Hepatocyte (in vitro differentiated cells): ENCODE measurements around the gene PKM. TPM values are rescaled to one million over a fixed set of nuclear protein-coding genes. Genes with fewer than 3 reads are reported as not detected.

ENCODE experiments used
- DNase-seq: peaks from one replicate; pipeline ENCODE4 v3.0.0-alpha.2; 2016; ENCODE audit warnings: low spot score
- H2AFZ ChIP-seq: fragments of 200-600 bp; sonication (generic); 2 replicates; pipeline ENCODE4 v1.6.0; 2016; ENCODE audit warnings: antibody characterized with exemption, mild to moderate bottlenecking
- H3K27ac ChIP-seq: fragments of 200-600 bp; sonication (generic); 2 replicates; pipeline ENCODE4 v1.5.1; 2016; ENCODE audit warnings: mild to moderate bottlenecking
- H3K27me3 ChIP-seq: fragments of 200-600 bp; sonication (generic); 2 replicates; pipeline ENCODE4 v1.6.1; 2016
- H3K36me3 ChIP-seq: fragments of 200-600 bp; sonication (generic); replicated peaks from 2 replicates; pipeline ENCODE4 v1.5.1; 2016; ENCODE audit warnings: low read depth; ENCODE audit not compliant: insufficient read depth
- H3K4me1 ChIP-seq: fragments of 200-600 bp; sonication (generic); 2 replicates; pipeline ENCODE4 v1.5.1; 2016; ENCODE audit warnings: mild to moderate bottlenecking, moderate library complexity; ENCODE audit not compliant: insufficient read depth
- H3K4me2 ChIP-seq: fragments of 200-600 bp; sonication (generic); 2 replicates; pipeline ENCODE4 v1.6.0; 2016
- H3K4me3 ChIP-seq: fragments of 200-600 bp; sonication (generic); 2 replicates; pipeline ENCODE4 v1.5.1; 2016; ENCODE audit warnings: mild to moderate bottlenecking
- H3K79me2 ChIP-seq: fragments of 200-600 bp; sonication (generic); 2 replicates; pipeline ENCODE4 v1.6.0; 2017; ENCODE audit warnings: mild to moderate bottlenecking
- H3K9me2 ChIP-seq: fragments of 200-600 bp; sonication (generic); replicated peaks from 2 replicates; pipeline ENCODE4 v1.6.0; 2017; ENCODE audit warnings: mild to moderate bottlenecking; ENCODE audit not compliant: insufficient read depth
- H3K9me3 ChIP-seq: fragments of 200-600 bp; sonication (generic); 2 replicates; pipeline ENCODE4 v1.5.1; 2016; ENCODE audit warnings: low read depth, mild to moderate bottlenecking
- H4K20me1 ChIP-seq: fragments of 200-600 bp; sonication (generic); 2 replicates; pipeline ENCODE4 v1.6.0; 2016; ENCODE audit warnings: mild to moderate bottlenecking; ENCODE audit not compliant: insufficient read depth, poor library complexity, severe bottlenecking
- EZH2 ChIP-seq: fragments of 200-600 bp; sonication (generic); IDR thresholded peaks from 2 replicates; pipeline ENCODE4 v1.6.1; 2016; ENCODE audit warnings: antibody characterized with exemption, mild to moderate bottlenecking, borderline replicate concordance
- EZH2phosphoT487 ChIP-seq: fragments of 200-600 bp; sonication (generic); IDR thresholded peaks from one replicate; pipeline ENCODE4 v1.6.1; 2018; ENCODE audit warnings: antibody characterized with exemption, mild to moderate bottlenecking, low read depth, moderate library complexity; ENCODE audit not compliant: unreplicated experiment, severe bottlenecking
- WGBS: methylation state at CpG from one replicate; pipeline ENCODE4 v1.1.6; 2016; ENCODE audit warnings: low lambda C conversion rate; ENCODE audit errors: missing lambda C conversion rate; 5-methylcytosine and 5-hydroxymethylcytosine counted together
- polyA plus RNA-seq: library from polyadenylated mRNA; unstranded; fragments of >200 nt; fragmentation: Nextera tagmentation; extraction: Ambion mirVana; gene quantifications from 2 replicates; pipeline ENCODE4 v1.2.1, GENCODE V29; 2016
- total RNA-seq: library from RNA; depleted of rRNA; stranded (reverse); fragments of >200 nt; gene quantifications from 2 replicates; pipeline ENCODE4 v1.2.3, GENCODE V29; 2014
- TF ChIP-seq, protein P1 (sequence below): fragments of 200-600 bp; sonication (generic); IDR thresholded peaks from 2 replicates; pipeline ENCODE4 v1.5.1; 2016; ENCODE audit warnings: antibody characterized with exemption, mild to moderate bottlenecking; ENCODE audit not compliant: poor library complexity

The PKM gene
- total and polyA plus RNA-seq, 2 experiments from 2014 or later = 314 to 376 TPM

DNA sequence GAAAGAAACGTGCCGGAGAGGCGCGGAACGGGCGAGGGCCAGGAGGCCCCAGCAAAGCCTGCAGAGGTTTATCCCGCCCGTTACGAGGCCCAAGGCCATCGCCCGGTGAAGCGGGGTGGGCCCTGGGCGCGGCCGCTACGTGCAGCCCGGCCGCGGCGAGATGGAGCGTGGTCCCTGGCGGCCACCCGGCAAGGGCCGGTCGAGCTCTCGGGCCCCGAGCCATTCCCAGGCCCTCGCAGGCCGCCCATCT is 1.1 kb downstream of the PKM start:
- peaks cover 51% of the 10 kb centered on the region for H3K79me2 ChIP-seq

DNA sequence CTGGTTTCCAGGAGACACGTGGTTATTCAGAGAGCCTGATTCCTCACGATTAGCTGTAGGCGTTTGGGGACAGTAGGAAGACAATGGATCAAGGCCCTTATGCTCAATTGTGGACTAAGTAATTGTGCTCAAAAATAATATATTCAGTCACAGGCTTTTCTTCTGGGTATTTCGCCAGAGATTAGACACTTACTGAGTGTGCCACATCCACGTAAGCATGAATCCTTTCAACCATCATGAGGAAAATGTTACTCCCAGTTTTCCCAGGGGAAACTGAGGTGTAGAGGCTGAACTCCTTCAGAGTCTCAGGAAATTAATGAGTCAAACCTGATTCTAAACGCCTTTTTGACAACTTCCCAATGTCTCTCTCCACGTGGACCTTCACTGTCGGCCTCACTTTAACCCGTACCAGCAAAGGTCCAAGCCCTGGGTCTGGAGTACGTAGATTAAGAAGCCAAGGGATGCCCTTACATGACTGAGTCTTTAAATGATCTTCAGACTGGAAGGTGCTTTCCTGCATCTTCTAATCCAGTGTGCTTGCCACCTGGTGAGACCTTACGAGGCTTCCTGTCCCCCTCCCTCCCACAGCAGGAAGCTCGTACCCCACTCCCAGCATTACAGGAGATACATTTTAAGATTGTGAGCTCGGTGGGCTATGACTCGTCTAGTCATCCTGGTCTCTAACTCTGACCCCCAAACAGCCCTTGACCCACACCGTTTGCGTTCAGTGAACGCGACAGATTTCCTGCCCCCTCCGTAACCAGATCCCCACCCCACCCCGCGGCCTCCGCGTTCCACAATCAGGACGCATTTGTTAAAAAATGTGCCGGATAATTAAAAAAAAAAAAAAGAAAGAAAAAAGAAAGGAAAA is 1.7 kb downstream of the PKM start:
- peaks cover 38% of the 10 kb centered on the region for H3K4me1 ChIP-seq
- H2AFZ ChIP-seq = peak overlapping the region; percentile 88
- peaks cover 56% of the 10 kb centered on the region for H3K79me2 ChIP-seq
- 12% methylated on average over 24 of the region's 25 CpGs for WGBS
- no peaks in the 10 kb centered on the region for H3K27me3 ChIP-seq
- no peaks in the 10 kb centered on the region for H3K9me2 ChIP-seq
- no peaks in the 10 kb centered on the region for H3K36me3 ChIP-seq
- peak overlapping the region; percentile 95 for H3K27ac ChIP-seq
- TF ChIP-seq EZH2 (no peak), EZH2phosphoT487 (no peak)
- TF ChIP-seq, protein P1, sequence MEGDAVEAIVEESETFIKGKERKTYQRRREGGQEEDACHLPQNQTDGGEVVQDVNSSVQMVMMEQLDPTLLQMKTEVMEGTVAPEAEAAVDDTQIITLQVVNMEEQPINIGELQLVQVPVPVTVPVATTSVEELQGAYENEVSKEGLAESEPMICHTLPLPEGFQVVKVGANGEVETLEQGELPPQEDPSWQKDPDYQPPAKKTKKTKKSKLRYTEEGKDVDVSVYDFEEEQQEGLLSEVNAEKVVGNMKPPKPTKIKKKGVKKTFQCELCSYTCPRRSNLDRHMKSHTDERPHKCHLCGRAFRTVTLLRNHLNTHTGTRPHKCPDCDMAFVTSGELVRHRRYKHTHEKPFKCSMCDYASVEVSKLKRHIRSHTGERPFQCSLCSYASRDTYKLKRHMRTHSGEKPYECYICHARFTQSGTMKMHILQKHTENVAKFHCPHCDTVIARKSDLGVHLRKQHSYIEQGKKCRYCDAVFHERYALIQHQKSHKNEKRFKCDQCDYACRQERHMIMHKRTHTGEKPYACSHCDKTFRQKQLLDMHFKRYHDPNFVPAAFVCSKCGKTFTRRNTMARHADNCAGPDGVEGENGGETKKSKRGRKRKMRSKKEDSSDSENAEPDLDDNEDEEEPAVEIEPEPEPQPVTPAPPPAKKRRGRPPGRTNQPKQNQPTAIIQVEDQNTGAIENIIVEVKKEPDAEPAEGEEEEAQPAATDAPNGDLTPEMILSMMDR = peak; percentile 6
- peaks cover 7% of the 10 kb centered on the region for H4K20me1 ChIP-seq
- no peak for DNase-seq
- no peaks in the 10 kb centered on the region for H3K9me3 ChIP-seq
- H3K4me2 ChIP-seq = peak overlapping the region; percentile 86
- peak overlapping the region; percentile 76 for H3K4me3 ChIP-seq

More for the DNA sequence above, 1.1 kb downstream of the PKM start:
- Histone ChIP-seq H4K20me1 (peaks cover 7% of the 10 kb centered on the region), H3K27me3 (no peaks in the 10 kb centered on the region), H3K36me3 (no peaks in the 10 kb centered on the region), H3K27ac (peak overlapping the region; percentile 95), H3K4me1 (peaks cover 38% of the 10 kb centered on the region), H3K9me3 (no peaks in the 10 kb centered on the region), H3K4me3 (peak overlapping the region; percentile 76), H3K9me2 (no peaks in the 10 kb centered on the region), H2AFZ (peak overlapping the region; percentile 88), H3K4me2 (peak overlapping the region; percentile 86)
- DNase-seq = no peak
- TF ChIP-seq EZH2phosphoT487 (no peak), EZH2 (no peak)
- TF ChIP-seq, protein P1 = no peak
- 4% methylated on average over 20 of the region's 29 CpGs for WGBS

DNA sequence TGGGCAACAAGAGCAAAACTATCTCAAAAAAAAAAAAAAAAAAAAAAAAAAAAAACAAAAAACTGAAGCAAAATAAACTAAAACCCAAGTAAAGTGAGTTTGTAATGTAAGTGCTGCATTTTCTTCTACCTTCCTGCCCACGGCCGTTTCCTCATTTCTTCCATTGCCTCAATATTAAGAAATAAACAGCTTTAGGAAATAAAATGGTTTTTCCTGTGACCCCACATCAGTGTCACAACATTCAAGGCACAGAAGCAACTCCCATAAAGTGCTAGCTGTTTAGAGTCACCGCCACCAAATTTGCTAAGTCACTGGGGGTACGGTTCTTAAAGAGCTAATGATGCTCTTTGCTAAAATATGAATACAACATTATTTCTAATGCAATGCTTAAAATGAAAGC is 3.3 kb downstream of the PKM start:
- Histone ChIP-seq H3K9me3 (no peaks in the 10 kb centered on the region), H2AFZ (no peak overlapping the region), H3K36me3 (no peaks in the 10 kb centered on the region), H3K4me2 (peak overlapping the region; percentile 86), H4K20me1 (peaks cover 10% of the 10 kb centered on the region), H3K4me1 (peaks cover 35% of the 10 kb centered on the region), H3K9me2 (no peaks in the 10 kb centered on the region), H3K79me2 (peaks cover 72% of the 10 kb centered on the region), H3K4me3 (no peak overlapping the region), H3K27me3 (no peaks in the 10 kb centered on the region), H3K27ac (peak overlapping the region; percentile 95)
- 90% methylated on average over 4 of the region's 4 CpGs for WGBS
- TF ChIP-seq EZH2 (no peak), EZH2phosphoT487 (no peak)
- TF ChIP-seq, protein P1 = no peak
- DNase-seq = no peak
